ENCODE measurements around the gene UBE2H. TPM values are rescaled to one million over a fixed set of nuclear protein-coding genes. Genes with fewer than 3 reads are reported as not detected.
A peak's percentile ranks its signal among the peaks of the same experiment; 100 is the strongest.

Gene UBE2H
- total RNA-seq, 2 donors from 2014 or later: 92.6 to 93.4 TPM

- Histone ChIP-seq H3K4me3 (no peak overlapping the region), H3K27me3 (no peaks in the 10 kb centered on the region), H3K36me3 (replicated peaks in 1 of 2; ENCODE audit: insufficient read depth in 1 of 2, low read depth in 2 of 2) (no peaks in the 10 kb centered on the region), H3K4me1 (peaks cover 59% of the 10 kb centered on the region), H3K9me3 (no peaks in the 10 kb centered on the region), H3K27ac (no peak overlapping the region)
- intact Hi-C loops (cut with DNase I): no loop called here
- DNase-seq (no peak), ATAC-seq (no peak)
- no peak for TF ChIP-seq CTCF (IDR thresholded peaks at IDR 0.05)
- no peak for TF ChIP-seq POLR2A (IDR thresholded peaks at IDR 0.05)
- WGBS, 2 donors: 72 to 78% methylated on average over 2 of the region's 2 CpGs
Observed at GRCh38 chr7:129848436-129848835, 104.3 kb downstream of the UBE2H start.

GRCh38 chr7:129845972-129846327, 106.8 kb downstream of the UBE2H start:
- Histone ChIP-seq H3K4me1 (peaks cover 51% of the 10 kb centered on the region), H3K9me3 (no peaks in the 10 kb centered on the region), H3K36me3 (replicated peaks in 1 of 2; ENCODE audit: insufficient read depth in 1 of 2, low read depth in 2 of 2) (no peaks in the 10 kb centered on the region), H3K4me3 (no peak overlapping the region), H3K27me3 (no peaks in the 10 kb centered on the region), H3K27ac (peak overlapping the region in 1 of 4 donors; percentile 3)
- intact Hi-C loops (cut with DNase I): no loop called here
- DNase-seq (no peak), ATAC-seq (no peak)
- WGBS, 2 donors: 88 to 96% methylated on average over 1 of the region's 1 CpG
- no peak for TF ChIP-seq CTCF (IDR thresholded peaks at IDR 0.05)
- TF ChIP-seq POLR2A (IDR thresholded peaks at IDR 0.05): no peak

GRCh38 chr7:129845178-129845971, 107.4 kb downstream of the UBE2H start:
- Histone ChIP-seq H3K9me3 (no peaks in the 10 kb centered on the region), H3K36me3 (replicated peaks in 1 of 2; ENCODE audit: insufficient read depth in 1 of 2, low read depth in 2 of 2) (no peaks in the 10 kb centered on the region), H3K4me1 (peaks cover 51% of the 10 kb centered on the region), H3K4me3 (no peak overlapping the region), H3K27ac (peak overlapping the region in 1 of 4 donors; percentile 3), H3K27me3 (no peaks in the 10 kb centered on the region)
- TF ChIP-seq POLR2A (IDR thresholded peaks at IDR 0.05) (no peak), CTCF (IDR thresholded peaks at IDR 0.05) (no peak)
- intact Hi-C loops (cut with DNase I): no loop called here
- WGBS, 2 donors: 64 to 68% methylated on average over 3 of the region's 3 CpGs
- DNase-seq: no peak
- no peak for ATAC-seq

GRCh38 chr7:129843978-129844840, 108.6 kb downstream of the UBE2H start:
- no peak for ATAC-seq
- Histone ChIP-seq H3K36me3 (replicated peaks in 1 of 2; ENCODE audit: insufficient read depth in 1 of 2, low read depth in 2 of 2) (no peaks in the 10 kb centered on the region), H3K9me3 (no peaks in the 10 kb centered on the region), H3K27me3 (no peaks in the 10 kb centered on the region), H3K4me1 (peaks cover 51% of the 10 kb centered on the region), H3K4me3 (no peak overlapping the region), H3K27ac (no peak overlapping the region)
- no peak for DNase-seq
- intact Hi-C loops (cut with DNase I): no loop called here
- WGBS, 2 donors: 51 to 57% methylated on average over 7 of the region's 7 CpGs
- no peak for TF ChIP-seq CTCF (IDR thresholded peaks at IDR 0.05)

All from body of pancreas (tissue), 4 donors.